Bronchial epithelial cell (primary cell): ENCODE results near the gene PELI1. TPM values are rescaled to one million over a fixed set of nuclear protein-coding genes. Genes with fewer than 3 reads are reported as not detected.

Experiments
- DNase-seq: peaks from one replicate; pipeline ENCODE4 v3.0.0-alpha.2; 2010; ENCODE audit warnings: low read depth
- FAIRE-seq: peaks from 2 replicates; lab custom pipeline; 2011; peaks lifted over from hg19 to GRCh38; lab: Jason Lieb, UNC
- H3K27me3 ChIP-seq: 2 replicates; pipeline ENCODE4 v1.5.1; 2011; ENCODE audit warnings: low read length; ENCODE audit not compliant: control insufficient read depth, insufficient read depth
- H3K36me3 ChIP-seq: 2 replicates; pipeline ENCODE4 v1.5.1; 2011; ENCODE audit warnings: low read length; ENCODE audit not compliant: control insufficient read depth, insufficient read depth
- H3K4me3 ChIP-seq: 2 replicates; pipeline ENCODE4 v1.5.1; 2011; ENCODE audit warnings: mild to moderate bottlenecking, low read depth, low read length, control low read depth
- total RNA-seq: library from RNA; depleted of rRNA; stranded (reverse); fragments of >200 nt; gene quantifications from 2 replicates; pipeline ENCODE4 v1.2.1, GENCODE V29; 2014
- TF ChIP-seq, protein P1 (sequence below): IDR thresholded peaks from 2 replicates; pipeline ENCODE4 v1.5.1; 2011; ENCODE audit warnings: mild to moderate bottlenecking, moderate library complexity, low read length, control low read depth, inconsistent platforms; ENCODE audit not compliant: insufficient read depth, severe bottlenecking

Gene PELI1
- total RNA-seq, 1 donor from 2014 or later = 22.9 TPM

DNA sequence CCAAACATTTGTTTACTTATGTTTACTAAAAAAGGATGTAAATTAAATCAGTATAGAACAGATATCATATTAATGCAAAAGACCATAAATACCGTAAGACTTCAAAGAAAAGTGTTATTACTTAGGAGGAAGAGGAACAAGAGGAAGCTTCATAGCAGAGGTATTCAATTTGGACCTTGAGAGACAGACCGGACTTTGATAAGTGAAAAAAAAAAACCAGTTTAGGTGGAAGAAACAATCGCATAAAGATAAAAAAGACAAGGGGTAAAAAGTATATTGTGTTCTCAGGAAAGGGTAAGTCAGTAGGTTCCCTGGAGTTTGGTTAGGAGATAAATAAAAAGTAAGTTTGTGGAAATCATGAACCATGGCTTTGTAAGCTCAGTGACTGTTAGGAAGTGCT, 17.6 kb downstream of the PELI1 start:
- Histone ChIP-seq H3K4me3 (no peak overlapping the region), H3K36me3 (no peaks in the 10 kb centered on the region), H3K27me3 (no peaks in the 10 kb centered on the region)
- FAIRE-seq (no peak), DNase-seq (no peak)
- TF ChIP-seq, protein P1, sequence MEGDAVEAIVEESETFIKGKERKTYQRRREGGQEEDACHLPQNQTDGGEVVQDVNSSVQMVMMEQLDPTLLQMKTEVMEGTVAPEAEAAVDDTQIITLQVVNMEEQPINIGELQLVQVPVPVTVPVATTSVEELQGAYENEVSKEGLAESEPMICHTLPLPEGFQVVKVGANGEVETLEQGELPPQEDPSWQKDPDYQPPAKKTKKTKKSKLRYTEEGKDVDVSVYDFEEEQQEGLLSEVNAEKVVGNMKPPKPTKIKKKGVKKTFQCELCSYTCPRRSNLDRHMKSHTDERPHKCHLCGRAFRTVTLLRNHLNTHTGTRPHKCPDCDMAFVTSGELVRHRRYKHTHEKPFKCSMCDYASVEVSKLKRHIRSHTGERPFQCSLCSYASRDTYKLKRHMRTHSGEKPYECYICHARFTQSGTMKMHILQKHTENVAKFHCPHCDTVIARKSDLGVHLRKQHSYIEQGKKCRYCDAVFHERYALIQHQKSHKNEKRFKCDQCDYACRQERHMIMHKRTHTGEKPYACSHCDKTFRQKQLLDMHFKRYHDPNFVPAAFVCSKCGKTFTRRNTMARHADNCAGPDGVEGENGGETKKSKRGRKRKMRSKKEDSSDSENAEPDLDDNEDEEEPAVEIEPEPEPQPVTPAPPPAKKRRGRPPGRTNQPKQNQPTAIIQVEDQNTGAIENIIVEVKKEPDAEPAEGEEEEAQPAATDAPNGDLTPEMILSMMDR = no peak

DNA sequence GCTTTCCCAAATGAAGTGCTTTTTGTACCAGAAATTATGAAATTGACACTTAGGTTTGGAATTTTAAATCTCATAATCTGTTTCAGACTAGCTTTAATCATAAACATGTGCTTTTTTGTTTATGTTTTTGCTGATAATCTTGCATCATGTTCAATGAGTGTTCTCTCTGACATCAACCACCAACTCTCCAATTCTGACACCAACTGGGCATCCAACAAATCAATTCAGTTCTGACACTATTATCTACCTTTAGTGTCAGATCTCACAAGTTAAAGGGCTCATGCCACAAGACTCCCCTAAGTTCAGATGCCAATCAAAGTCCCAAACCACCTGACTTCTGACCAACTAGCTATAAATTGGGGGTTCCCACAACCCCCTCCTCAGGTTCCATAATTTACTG, 19.6 kb downstream of the PELI1 start:
- FAIRE-seq = no peak
- TF ChIP-seq, protein P1 = no peak
- no peak overlapping the region for H3K4me3 ChIP-seq

DNA sequence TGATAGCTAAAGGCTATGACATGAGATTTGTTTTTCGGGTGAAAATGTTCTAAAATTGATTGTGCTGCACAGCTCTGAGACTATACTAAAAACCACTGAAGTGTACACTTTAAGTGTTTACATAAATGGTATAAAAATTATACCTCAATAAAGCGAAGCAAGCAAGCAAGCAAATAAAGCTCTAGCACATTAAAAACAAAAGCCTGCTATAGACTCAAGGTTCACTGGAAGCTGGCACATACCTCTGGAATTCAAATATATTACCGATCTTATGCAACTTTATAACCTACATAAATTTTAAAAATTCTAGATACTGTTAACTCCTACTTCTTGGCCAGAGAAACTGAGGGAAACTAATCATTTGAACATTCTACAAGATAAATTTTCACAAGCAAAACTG, 20.1 kb downstream of the PELI1 start:
- Histone ChIP-seq H3K27me3 (no peaks in the 10 kb centered on the region), H3K4me3 (no peak overlapping the region), H3K36me3 (no peaks in the 10 kb centered on the region)
- DNase-seq = no peak
- TF ChIP-seq, protein P1 = no peak
- FAIRE-seq = no peak

More for the DNA sequence above, 19.6 kb downstream of the PELI1 start:
- H3K27me3 ChIP-seq = no peaks in the 10 kb centered on the region
- no peak for DNase-seq
- no peaks in the 10 kb centered on the region for H3K36me3 ChIP-seq

DNA sequence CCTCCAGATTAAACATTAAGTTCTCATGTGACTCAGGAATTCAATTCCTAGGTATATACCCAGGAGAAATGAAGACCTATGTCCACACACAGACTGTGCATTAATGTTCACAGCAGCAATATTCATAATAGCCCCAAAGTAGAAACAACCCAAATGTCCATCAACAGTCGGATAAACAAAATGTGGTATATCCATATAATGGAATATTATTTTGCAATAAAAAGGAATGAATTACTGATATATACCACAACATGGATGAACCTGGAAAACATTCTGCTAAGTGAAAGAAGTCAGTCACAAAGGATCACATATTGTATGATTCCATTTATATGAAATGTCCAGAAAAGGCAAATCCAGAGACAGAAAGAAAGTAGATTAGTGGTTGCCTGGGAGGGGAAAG, 20.5 kb downstream of the PELI1 start:
- FAIRE-seq (no peak), DNase-seq (no peak)
- no peaks in the 10 kb centered on the region for H3K27me3 ChIP-seq
- no peaks in the 10 kb centered on the region for H3K36me3 ChIP-seq
- TF ChIP-seq, protein P1 = no peak
- no peak overlapping the region for H3K4me3 ChIP-seq

DNA sequence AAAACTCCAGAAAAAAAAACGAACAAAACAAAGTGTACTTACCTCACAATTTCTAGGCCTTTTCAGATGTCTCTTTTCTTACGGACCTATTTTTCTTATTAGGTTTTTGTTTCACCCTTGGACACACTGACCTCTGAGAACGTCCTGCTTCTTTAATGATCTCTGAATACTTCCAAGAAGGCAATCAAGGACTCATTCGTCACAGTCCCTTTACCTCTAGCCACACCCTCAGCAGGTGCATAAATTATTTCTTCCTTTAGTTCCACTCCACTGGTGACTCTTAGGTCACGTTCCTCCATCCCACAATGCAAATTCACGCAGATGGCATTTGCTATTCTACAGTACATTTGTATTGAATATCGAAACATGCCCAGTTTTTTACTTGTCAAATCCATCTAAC, 21.9 kb downstream of the PELI1 start:
- Histone ChIP-seq H3K27me3 (no peaks in the 10 kb centered on the region), H3K4me3 (no peak overlapping the region), H3K36me3 (no peaks in the 10 kb centered on the region)
- TF ChIP-seq, protein P1 = no peak
- FAIRE-seq = no peak
- DNase-seq = no peak

DNA sequence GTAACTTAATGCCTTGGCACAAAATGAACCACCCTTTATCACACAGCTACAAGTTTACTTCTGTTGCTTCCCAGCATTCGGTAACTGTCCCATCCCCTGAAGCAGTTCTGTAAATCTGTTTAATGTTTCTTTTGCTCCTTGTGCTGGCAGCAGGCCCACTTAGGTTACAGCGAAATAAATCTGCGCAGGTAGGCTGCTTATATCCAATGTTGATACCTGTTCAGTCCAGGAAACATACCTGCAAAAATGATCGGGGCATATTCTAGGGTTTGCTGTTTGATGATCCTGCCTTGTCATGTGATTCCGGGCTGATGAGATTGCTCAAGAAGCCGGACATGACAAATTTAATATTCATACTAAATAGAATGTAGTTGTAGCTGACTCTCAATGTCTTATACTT, 23.3 kb downstream of the PELI1 start:
- Histone ChIP-seq H3K36me3 (no peaks in the 10 kb centered on the region), H3K27me3 (no peaks in the 10 kb centered on the region), H3K4me3 (no peak overlapping the region)
- TF ChIP-seq, protein P1 = no peak
- DNase-seq (peak; percentile 83), FAIRE-seq (no peak)
